Esophagus muscularis mucosa (tissue), 4 donors: ENCODE data around the gene YIPF2. TPM values are rescaled to one million over a fixed set of nuclear protein-coding genes. Genes with fewer than 3 reads are reported as not detected.

ENCODE experiments used
- DNase-seq: peaks from one replicate; pipeline ENCODE4 v3.0.0-alpha.2; 2017; ENCODE audit errors: extremely low spot score
- H3K27ac ChIP-seq, 4 donors: fragments of 200-600 bp; sonication (generic); replicated peaks in 1 of 4; 1 replicate in 3 of 4; 2 replicates in 1 of 4; pipeline ENCODE4 v1.5.1; 2016 to 2019; ENCODE audit warnings: mild to moderate bottlenecking in 1 of 4
- H3K27me3 ChIP-seq, 4 donors: fragments of 200-600 bp; sonication (generic); one replicate each; pipeline versions ENCODE4 v1.5.1 to v1.6.0; 2016 to 2019
- H3K36me3 ChIP-seq, 4 donors: fragments of 200-600 bp; sonication (generic); one replicate each; pipeline ENCODE4 v1.5.1; 2016 to 2019
- H3K4me1 ChIP-seq, 4 donors: fragments of 200-600 bp; sonication (generic); one replicate each; pipeline ENCODE4 v1.5.1; 2016 to 2019
- H3K4me3 ChIP-seq, 4 donors: fragments of 200-600 bp; sonication (generic); 1 replicate in 2 of 4; 2 replicates in 2 of 4; pipeline ENCODE4 v1.5.1; 2016 to 2019; ENCODE audit warnings: mild to moderate bottlenecking in 4 of 4, moderate library complexity in 1 of 4
- H3K9me3 ChIP-seq, 4 donors: fragments of 200-600 bp; sonication (generic); 1 replicate in 3 of 4; 2 replicates in 1 of 4; pipeline ENCODE4 v1.5.1; 2016 to 2019
- CTCF ChIP-seq, 3 experiments: fragments of 200-600 bp in 2 of 3; fragments of 450-650 bp in 1 of 3; sonication (generic) in 2 of 3; IDR thresholded peaks; one replicate each; pipeline ENCODE4 v1.5.1; 2017 to 2019; ENCODE audit warnings: antibody characterized with exemption in 3 of 3, mild to moderate bottlenecking in 2 of 3, moderate library complexity in 1 of 3
- EP300 ChIP-seq: sonication (generic); formaldehyde crosslinking; IDR thresholded peaks from one replicate; pipeline ENCODE4 v1.6.1; 2017; ENCODE audit warnings: antibody characterized with exemption
- POLR2A ChIP-seq: fragments of 450-650 bp; IDR thresholded peaks from one replicate; pipeline ENCODE4 v1.6.1; 2017; ENCODE audit warnings: antibody characterized with exemption, moderate library complexity, mild to moderate bottlenecking, low read depth
- POLR2AphosphoS5 ChIP-seq, 2 donors: sonication (generic); formaldehyde crosslinking; IDR thresholded peaks; one replicate each; pipeline ENCODE4 v1.6.1; 2017; ENCODE audit warnings: antibody characterized with exemption in 2 of 2
- WGBS: methylation state at CpG from one replicate; pipeline ENCODE4 v1.1.5; 2018; 5-methylcytosine and 5-hydroxymethylcytosine counted together
- intact Hi-C: fragments of 100-400 bp; cut with DNase I; formaldehyde crosslinking; loops from one replicate; pipeline ENCODE4 v1.15.1; 2023
- total RNA-seq, 4 donors: library from RNA; depleted of rRNA; stranded (reverse); fragments of >200 nt; gene quantifications; one replicate each; pipeline versions ENCODE4 v1.1.0 to v1.2.1, GENCODE V29; 2016

The YIPF2 gene
- total RNA-seq, 4 donors from 2014 or later = 23.3 to 50.1 (median 31.0) TPM

DNA sequence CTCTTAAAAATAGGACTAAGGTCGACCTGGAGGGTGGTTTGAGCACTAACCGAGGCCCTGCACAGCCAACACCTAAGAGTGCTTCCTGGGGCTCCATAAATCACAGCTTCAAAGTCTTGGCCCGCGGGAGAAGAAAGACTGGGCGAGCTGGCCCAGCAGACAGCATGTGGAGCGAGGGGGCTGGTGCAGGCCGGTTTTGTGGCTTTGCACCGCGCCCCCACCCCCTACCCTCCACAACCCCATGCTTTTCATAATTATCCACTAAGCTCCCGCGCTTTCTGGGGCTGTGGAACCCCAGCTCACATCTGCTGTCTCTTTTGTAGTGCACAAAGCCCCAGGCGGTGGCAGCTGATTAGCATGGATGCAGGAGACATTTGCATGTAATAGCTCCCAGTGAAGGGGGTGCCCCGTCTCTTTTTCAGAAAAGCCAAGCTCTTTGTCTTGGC is 40.0 kb downstream of the YIPF2 start:
- DNase-seq = no peak
- Histone ChIP-seq H3K27ac (no peak overlapping the region), H3K9me3 (no peaks in the 10 kb centered on the region), H3K27me3 (no peaks in the 10 kb centered on the region), H3K4me3 (no peak overlapping the region), H3K36me3 (no peaks in the 10 kb centered on the region), H3K4me1 (peaks cover 21 to 63% (median 48%) of the 10 kb centered on the region in 4 donors)
- intact Hi-C loops = no loop called here
- WGBS = 77% methylated on average over 11 of the region's 13 CpGs
- no peak for TF ChIP-seq POLR2A

GRCh38 chr19:10887616-10888367 is 40.6 kb downstream of the YIPF2 start:
- 86% methylated on average over 9 of the region's 9 CpGs for WGBS
- Histone ChIP-seq H3K4me1 (peaks cover 23 to 61% (median 49%) of the 10 kb centered on the region in 4 donors), H3K27ac (no peak overlapping the region), H3K9me3 (no peaks in the 10 kb centered on the region), H3K4me3 (no peak overlapping the region), H3K27me3 (no peaks in the 10 kb centered on the region), H3K36me3 (no peaks in the 10 kb centered on the region)
- no peak for TF ChIP-seq POLR2AphosphoS5 (IDR thresholded peaks at IDR 0.05)
- no peak for TF ChIP-seq EP300
- no peak for TF ChIP-seq POLR2A
- no peak for TF ChIP-seq CTCF (IDR thresholded peaks at IDR 0.05)
- intact Hi-C loops = no loop called here
- no peak for DNase-seq

- no peaks in the 10 kb centered on the region for H3K36me3 ChIP-seq
- peaks cover 22 to 57% (median 46%) of the 10 kb centered on the region in 4 donors for H3K4me1 ChIP-seq
- TF ChIP-seq CTCF (IDR thresholded peaks at IDR 0.05) = no peak
- TF ChIP-seq POLR2AphosphoS5 (IDR thresholded peaks at IDR 0.05) = no peak
- no peak for TF ChIP-seq EP300
- no peak for TF ChIP-seq POLR2A
- intact Hi-C loops = no loop called here
- H3K27ac ChIP-seq = peak overlapping the region in 1 of 4 donors; percentile 16
- DNase-seq = no peak
- no peak overlapping the region for H3K4me3 ChIP-seq
- H3K9me3 ChIP-seq = no peaks in the 10 kb centered on the region
- H3K27me3 ChIP-seq = no peaks in the 10 kb centered on the region
- 71% methylated on average over 20 of the region's 20 CpGs for WGBS
Measured at GRCh38 chr19:10885201-10886169, 43.0 kb downstream of the YIPF2 start.

GRCh38 chr19:10884274-10884673 is 44.2 kb downstream of the YIPF2 start:
- Histone ChIP-seq H3K36me3 (no peaks in the 10 kb centered on the region), H3K9me3 (no peaks in the 10 kb centered on the region), H3K27me3 (peaks cover 0 to 4% (median 0%) of the 10 kb centered on the region in 4 donors), H3K4me3 (no peak overlapping the region), H3K4me1 (peaks cover 26 to 67% (median 49%) of the 10 kb centered on the region in 4 donors), H3K27ac (peak overlapping the region in 1 of 4 donors; percentile 16)
- 38% methylated on average over 2 of the region's 2 CpGs for whole genome bisulfite sequencing
- intact Hi-C loops = loop anchor here (5.0 kb wide), 1 partner anchor 38 kb away; no protein-coding TSS in a partner anchor
- DNase-seq = no peak
- peak in 1 of 2 donors; percentile 57 for TF ChIP-seq POLR2AphosphoS5 (IDR thresholded peaks at IDR 0.05)
- no peak for TF ChIP-seq CTCF (IDR thresholded peaks at IDR 0.05)

GRCh38 chr19:10882108-10882457 is 46.4 kb downstream of the YIPF2 start:
- whole genome bisulfite sequencing = 79% methylated on average over 9 of the region's 9 CpGs
- Histone ChIP-seq H3K4me1 (peaks cover 35 to 74% (median 60%) of the 10 kb centered on the region in 4 donors), H3K27ac (no peak overlapping the region), H3K9me3 (no peaks in the 10 kb centered on the region), H3K36me3 (no peaks in the 10 kb centered on the region), H3K4me3 (no peak overlapping the region), H3K27me3 (peaks cover 0 to 4% (median 0%) of the 10 kb centered on the region in 4 donors)
- no peak for DNase-seq
- intact Hi-C loops = loop anchor here (5.0 kb wide), 1 partner anchor 40 kb away; no protein-coding TSS in a partner anchor
- no peak for TF ChIP-seq CTCF (IDR thresholded peaks at IDR 0.05)
- no peak for TF ChIP-seq POLR2AphosphoS5 (IDR thresholded peaks at IDR 0.05)
- no peak for TF ChIP-seq EP300
- TF ChIP-seq POLR2A = no peak
